ENCODE measurements around the gene PPM1D. TPM values are rescaled to one million over a fixed set of nuclear protein-coding genes. Genes with fewer than 3 reads are reported as not detected.

PPM1D gene
- total RNA-seq, 4 donors from 2014 or later = 11.3 to 19.5 (median 15.2) TPM

DNA sequence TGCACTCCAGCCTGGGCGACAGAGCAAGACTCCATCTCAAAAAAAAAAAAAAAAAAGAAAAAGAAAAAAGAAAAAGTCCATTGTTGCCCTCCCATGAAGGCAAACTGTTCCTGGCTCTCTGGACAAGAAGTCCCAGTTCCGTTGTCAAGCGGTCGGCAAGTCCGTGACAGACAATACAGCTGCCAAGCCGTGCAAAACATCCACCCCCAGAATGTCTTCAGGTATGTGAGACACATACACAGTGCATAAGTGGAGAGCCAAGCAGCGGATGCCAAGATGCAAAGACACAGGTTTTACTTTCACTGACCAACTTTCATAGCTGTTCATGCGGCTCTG lies 40.4 kb upstream of the PPM1D start:
- DNase-seq = no peak

DNA sequence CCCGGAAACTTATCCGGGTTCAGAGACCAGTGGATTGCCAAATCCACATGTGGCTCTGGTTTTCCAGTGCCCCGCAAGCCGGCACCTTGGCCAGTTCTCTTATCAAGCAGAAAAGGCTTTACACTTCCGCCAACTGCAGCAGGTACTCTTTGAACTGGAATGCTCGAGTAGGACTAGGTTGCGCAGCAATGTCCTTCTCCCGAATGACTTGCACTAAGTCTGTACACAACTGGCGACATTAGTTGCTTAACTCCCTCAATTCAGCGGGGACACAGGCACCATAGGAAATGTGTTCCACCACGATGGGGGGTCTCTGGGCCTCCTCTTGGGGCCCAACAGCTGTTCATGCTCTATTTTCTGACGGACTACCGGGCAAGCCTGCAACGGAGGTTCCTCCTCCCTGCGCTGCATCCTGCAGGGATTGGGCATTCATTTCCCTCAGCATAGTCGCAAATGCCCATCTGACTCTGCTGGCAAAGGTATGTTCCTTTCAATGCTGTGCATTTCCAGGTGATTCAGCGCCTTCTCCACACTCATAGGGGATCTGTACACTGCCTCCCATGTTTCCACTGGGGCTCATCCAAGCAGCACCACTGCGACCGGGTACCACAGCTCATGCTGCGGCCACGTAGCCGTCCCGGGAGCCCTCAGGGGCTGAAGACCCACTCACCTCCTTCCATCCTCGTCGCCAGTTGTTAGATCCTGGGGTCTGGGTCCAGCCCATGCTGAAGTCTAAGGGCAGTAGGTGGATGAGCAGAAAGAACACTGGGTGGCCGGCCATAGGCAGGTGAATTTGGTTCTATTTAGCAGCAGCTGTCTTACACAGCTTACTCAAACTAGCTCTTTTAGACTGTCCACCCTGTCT lies 39.8 kb upstream of the PPM1D start:
- 91 to 92% methylated on average over 26 of the region's 26 CpGs for WGBS, 2 donors
- no peaks in the 10 kb centered on the region for H3K36me3 ChIP-seq
- no peak for TF ChIP-seq POLR2A (IDR thresholded peaks at IDR 0.05)
- TF ChIP-seq, protein P1, sequence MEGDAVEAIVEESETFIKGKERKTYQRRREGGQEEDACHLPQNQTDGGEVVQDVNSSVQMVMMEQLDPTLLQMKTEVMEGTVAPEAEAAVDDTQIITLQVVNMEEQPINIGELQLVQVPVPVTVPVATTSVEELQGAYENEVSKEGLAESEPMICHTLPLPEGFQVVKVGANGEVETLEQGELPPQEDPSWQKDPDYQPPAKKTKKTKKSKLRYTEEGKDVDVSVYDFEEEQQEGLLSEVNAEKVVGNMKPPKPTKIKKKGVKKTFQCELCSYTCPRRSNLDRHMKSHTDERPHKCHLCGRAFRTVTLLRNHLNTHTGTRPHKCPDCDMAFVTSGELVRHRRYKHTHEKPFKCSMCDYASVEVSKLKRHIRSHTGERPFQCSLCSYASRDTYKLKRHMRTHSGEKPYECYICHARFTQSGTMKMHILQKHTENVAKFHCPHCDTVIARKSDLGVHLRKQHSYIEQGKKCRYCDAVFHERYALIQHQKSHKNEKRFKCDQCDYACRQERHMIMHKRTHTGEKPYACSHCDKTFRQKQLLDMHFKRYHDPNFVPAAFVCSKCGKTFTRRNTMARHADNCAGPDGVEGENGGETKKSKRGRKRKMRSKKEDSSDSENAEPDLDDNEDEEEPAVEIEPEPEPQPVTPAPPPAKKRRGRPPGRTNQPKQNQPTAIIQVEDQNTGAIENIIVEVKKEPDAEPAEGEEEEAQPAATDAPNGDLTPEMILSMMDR (IDR thresholded peaks at IDR 0.05) = no peak
- H3K4me3 ChIP-seq (replicated peaks in 1 of 3) = no peak overlapping the region
- no peaks in the 10 kb centered on the region for H3K4me1 ChIP-seq
- H3K27me3 ChIP-seq = no peaks in the 10 kb centered on the region
- intact Hi-C loops (cut with DNase I) = no loop called here
- no peak for DNase-seq
- no peaks in the 10 kb centered on the region for H3K9me3 ChIP-seq
- H3K27ac ChIP-seq = no peak overlapping the region

More for the DNA sequence above, 40.4 kb upstream of the PPM1D start:
- Histone ChIP-seq H3K27ac (no peak overlapping the region), H3K36me3 (no peaks in the 10 kb centered on the region), H3K9me3 (no peaks in the 10 kb centered on the region), H3K27me3 (no peaks in the 10 kb centered on the region), H3K4me3 (replicated peaks in 1 of 3) (no peak overlapping the region), H3K4me1 (no peaks in the 10 kb centered on the region)
- 92 to 97% methylated on average over 8 of the region's 8 CpGs for WGBS, 2 donors
- intact Hi-C loops (cut with DNase I) = no loop called here
- TF ChIP-seq, protein P1 (IDR thresholded peaks at IDR 0.05) = no peak
- no peak for TF ChIP-seq POLR2A (IDR thresholded peaks at IDR 0.05)

DNA sequence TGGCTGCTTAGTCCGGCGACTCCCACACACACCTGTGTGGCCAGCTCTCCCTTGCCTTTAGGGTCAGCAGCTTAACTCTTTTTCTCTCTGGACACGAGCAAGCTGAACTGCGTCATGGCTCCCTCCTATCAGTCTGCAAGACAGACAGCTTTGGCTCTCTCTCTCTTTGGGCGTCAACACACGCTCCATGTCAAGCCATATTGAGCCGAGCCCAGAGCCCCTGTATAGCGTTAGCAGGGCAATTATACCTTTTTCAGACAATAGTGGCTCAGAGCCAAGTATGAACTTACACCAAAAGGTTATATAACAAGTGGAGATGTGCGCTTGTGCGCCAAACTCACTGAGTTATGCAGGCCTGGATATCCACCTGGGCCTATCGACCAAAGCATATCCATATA lies 39.1 kb upstream of the PPM1D start:
- Histone ChIP-seq H3K4me3 (replicated peaks in 1 of 3) (no peak overlapping the region), H3K27me3 (no peaks in the 10 kb centered on the region), H3K27ac (no peak overlapping the region), H3K36me3 (no peaks in the 10 kb centered on the region), H3K4me1 (no peaks in the 10 kb centered on the region), H3K9me3 (no peaks in the 10 kb centered on the region)
- intact Hi-C loops (cut with DNase I) = no loop called here
- DNase-seq = no peak
- TF ChIP-seq POLR2A (IDR thresholded peaks at IDR 0.05) = no peak
- TF ChIP-seq, protein P1 (IDR thresholded peaks at IDR 0.05) = no peak
- WGBS, 2 donors = 91 to 94% methylated on average over 11 of the region's 11 CpGs

DNA sequence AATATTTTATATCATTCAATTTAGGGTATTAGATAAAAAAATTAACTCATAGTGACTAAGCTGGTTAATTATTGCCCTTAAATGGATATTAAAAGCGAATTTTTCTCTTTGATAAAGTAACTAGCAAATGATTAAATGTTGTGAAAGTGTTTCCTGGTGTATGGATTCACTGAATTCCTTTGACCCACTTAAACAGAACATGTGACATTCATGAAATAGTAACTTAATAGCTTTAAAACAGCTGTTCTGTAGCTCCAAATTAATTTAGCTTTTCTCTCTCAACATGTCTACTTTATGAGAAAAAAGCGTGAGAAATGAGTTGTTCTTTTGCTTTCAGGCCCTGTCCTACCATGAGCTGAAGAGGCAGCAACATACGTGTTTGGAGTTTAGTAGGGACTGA lies 37.6 kb upstream of the PPM1D start:
- intact Hi-C loops (cut with DNase I) = no loop called here
- DNase-seq = no peak

DNA sequence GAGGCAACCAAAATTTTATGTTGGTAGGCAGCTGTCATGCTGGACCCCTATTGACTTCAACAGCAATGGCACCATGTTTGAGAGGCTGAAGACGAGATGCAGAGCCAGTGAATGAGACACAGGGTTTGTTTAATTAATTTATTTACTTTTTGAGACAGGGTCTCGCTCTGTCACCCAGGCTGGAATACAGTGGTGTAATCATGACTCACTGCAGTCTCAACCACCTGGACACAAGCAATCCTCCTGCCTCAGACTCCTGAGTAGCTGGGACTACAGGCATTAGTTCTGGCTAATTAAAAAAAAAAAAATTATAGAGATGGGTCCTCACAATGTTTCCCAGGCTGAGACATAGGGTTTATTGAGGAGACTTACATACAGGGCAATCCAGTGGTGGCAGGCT lies 36.2 kb upstream of the PPM1D start:
- Histone ChIP-seq H3K27ac (no peak overlapping the region), H3K9me3 (no peaks in the 10 kb centered on the region), H3K4me1 (no peaks in the 10 kb centered on the region), H3K36me3 (no peaks in the 10 kb centered on the region), H3K4me3 (replicated peaks in 1 of 3) (no peak overlapping the region), H3K27me3 (no peaks in the 10 kb centered on the region)
- no peak for DNase-seq
- WGBS, 2 donors = 94 to 98% methylated on average over 2 of the region's 2 CpGs
- no peak for TF ChIP-seq POLR2A (IDR thresholded peaks at IDR 0.05)
- TF ChIP-seq, protein P1 (IDR thresholded peaks at IDR 0.05) = no peak
- intact Hi-C loops (cut with DNase I) = no loop called here

More for the DNA sequence above, 37.6 kb upstream of the PPM1D start:
- Histone ChIP-seq H3K9me3 (no peaks in the 10 kb centered on the region), H3K27me3 (no peaks in the 10 kb centered on the region), H3K36me3 (no peaks in the 10 kb centered on the region), H3K4me3 (replicated peaks in 1 of 3) (no peak overlapping the region), H3K27ac (no peak overlapping the region), H3K4me1 (no peaks in the 10 kb centered on the region)
- 74 to 80% methylated on average over 3 of the region's 3 CpGs for WGBS, 2 donors
- TF ChIP-seq, protein P1 (IDR thresholded peaks at IDR 0.05) = no peak
- no peak for TF ChIP-seq POLR2A (IDR thresholded peaks at IDR 0.05)

Measured in thyroid gland (tissue), 4 donors.